ENCODE measurements around the gene C1QTNF8.

C1QTNF8 gene

GRCh38 chr16:1043881-1044451 lies 52.1 kb downstream of the C1QTNF8 start:
- FAIRE-seq: no peak
- no peak for TF ChIP-seq CTCF (IDR thresholded peaks at IDR 0.05; ENCODE audit: insufficient read depth, missing control alignments)
- no peak for DNase-seq (ENCODE audit: insufficient read length, low spot score)

- no peak for DNase-seq (ENCODE audit: insufficient read length, low spot score)
- FAIRE-seq: no peak
These were observed 53.2 kb downstream of the C1QTNF8 start for GRCh38 chr16:1042866-1043265.

GRCh38 chr16:1042049-1042744 lies 53.8 kb downstream of the C1QTNF8 start:
- DNase-seq (ENCODE audit: insufficient read length, low spot score) (no peak), FAIRE-seq (no peak)
- TF ChIP-seq CTCF (IDR thresholded peaks at IDR 0.05; ENCODE audit: insufficient read depth, missing control alignments): no peak

More at GRCh38 chr16:1042866-1043265, 53.2 kb downstream of the C1QTNF8 start:
- no peak for TF ChIP-seq CTCF (IDR thresholded peaks at IDR 0.05; ENCODE audit: insufficient read depth, missing control alignments)

- FAIRE-seq (no peak), DNase-seq (ENCODE audit: insufficient read length, low spot score) (no peak)
- TF ChIP-seq CTCF (IDR thresholded peaks at IDR 0.05; ENCODE audit: insufficient read depth, missing control alignments): no peak
These were observed 55.7 kb downstream of the C1QTNF8 start for GRCh38 chr16:1040346-1040745.

GRCh38 chr16:1039762-1040161 lies 56.3 kb downstream of the C1QTNF8 start:
- TF ChIP-seq CTCF (IDR thresholded peaks at IDR 0.05; ENCODE audit: insufficient read depth, missing control alignments): no peak
- DNase-seq (ENCODE audit: insufficient read length, low spot score): no peak
- no peak for FAIRE-seq

GRCh38 chr16:1038932-1039331 lies 57.1 kb downstream of the C1QTNF8 start:
- FAIRE-seq (no peak), DNase-seq (ENCODE audit: insufficient read length, low spot score) (no peak)
- no peak for TF ChIP-seq CTCF (IDR thresholded peaks at IDR 0.05; ENCODE audit: insufficient read depth, missing control alignments)

Measured in D721Med (cell line).